Endothelial cell of umbilical vein (primary cell): ENCODE results near the gene MAPK8IP3. TPM values are rescaled to one million over a fixed set of nuclear protein-coding genes. Genes with fewer than 3 reads are reported as not detected.

Experiments used
- BruUV-seq: library from RNA; stranded (reverse); fragments of 400-500 nt; replicated peaks from 2 replicates; lab custom pipeline; 2021; lab: Mats Ljungman, UMichigan
- CTCF ChIA-PET: fragments of 300-600, 350-600 bp; sonication (Branson Sonifier 250); formaldehyde crosslinking; loops from one replicate; lab custom pipeline; 2021; ENCODE audit warnings: antibody characterized with exemption, inconsistent platforms; lab: Charles Lee
- POLR2A ChIA-PET: fragments of 300-600, 350-600 bp; sonication (Branson Sonifier 250); formaldehyde crosslinking; loops from one replicate; lab custom pipeline; 2021; ENCODE audit warnings: antibody characterized with exemption, inconsistent platforms; lab: Charles Lee
- DNase-seq: peaks from one replicate; pipeline ENCODE4 v3.0.0-alpha.2; 2011; ENCODE audit warnings: low read depth, low spot score
- FAIRE-seq: peaks from 2 replicates; lab custom pipeline; 2011; peaks lifted over from hg19 to GRCh38; lab: Jason Lieb, UNC
- H2AFZ ChIP-seq: 2 replicates; pipeline ENCODE4 v1.6.0; 2012; ENCODE audit warnings: low read depth, low read length, control low read depth, inconsistent platforms
- H3K27ac ChIP-seq: 2 replicates; pipeline ENCODE4 v1.5.1; 2011; ENCODE audit warnings: low read depth, mild to moderate bottlenecking, control low read depth, low read length, moderate library complexity; ENCODE audit not compliant: insufficient read depth
- H3K27me3 ChIP-seq, 2 experiments: 2 replicates each; pipeline versions ENCODE4 v1.6.0 to v1.6.1; 2011; ENCODE audit warnings: low read length in 2 of 2, mixed read lengths in 1 of 2; ENCODE audit not compliant: control insufficient read depth in 2 of 2, insufficient read depth in 2 of 2
- H3K36me3 ChIP-seq, 2 experiments: 2 replicates in 1 of 2; 3 replicates in 1 of 2; pipeline ENCODE4 v1.5.1; 2011; ENCODE audit warnings: low read length in 2 of 2, mild to moderate bottlenecking in 1 of 2, moderate library complexity in 1 of 2; ENCODE audit not compliant: control insufficient read depth in 2 of 2, insufficient read depth in 2 of 2; ENCODE audit errors: extremely low read depth in 1 of 2
- H3K4me1 ChIP-seq: 3 replicates; pipeline ENCODE4 v1.5.1; 2011; ENCODE audit warnings: mild to moderate bottlenecking, low read length; ENCODE audit not compliant: control insufficient read depth, insufficient read depth; ENCODE audit errors: extremely low read depth
- H3K4me2 ChIP-seq: 2 replicates; pipeline ENCODE4 v1.6.1; 2011; ENCODE audit warnings: low read length, control low read depth, mixed read lengths; ENCODE audit not compliant: insufficient read depth
- H3K4me3 ChIP-seq, 3 experiments: fragments of 200-600 bp in 1 of 3; sonication (generic), shearing (Covaris generic) in 1 of 3; replicated peaks in 1 of 3; 2 replicates each; pipeline ENCODE4 v1.5.1; 2011 to 2016; ENCODE audit warnings: control low read depth in 3 of 3, low read length in 3 of 3, mild to moderate bottlenecking in 2 of 3, inconsistent platforms in 1 of 3, low read depth in 1 of 3, moderate library complexity in 1 of 3; ENCODE audit not compliant: insufficient read depth in 1 of 3
- H3K79me2 ChIP-seq: 2 replicates; pipeline ENCODE4 v1.6.0; 2012; ENCODE audit warnings: low read length, inconsistent platforms; ENCODE audit not compliant: control insufficient read depth, insufficient read depth
- H3K9ac ChIP-seq: replicated peaks from 2 replicates; pipeline ENCODE3; 2011; ENCODE audit warnings: low read length, control low read depth; ENCODE audit not compliant: insufficient read depth; ENCODE audit errors: extremely low read depth
- H3K9me1 ChIP-seq: replicated peaks from 3 replicates; pipeline ENCODE4 v1.6.0; 2011; ENCODE audit warnings: mild to moderate bottlenecking, low read length; ENCODE audit not compliant: control insufficient read depth, insufficient read depth; ENCODE audit errors: extremely low read depth
- H3K9me3 ChIP-seq: replicated peaks from 2 replicates; pipeline ENCODE4 v1.5.1; 2012; ENCODE audit warnings: low read length, inconsistent platforms; ENCODE audit not compliant: control insufficient read depth, insufficient read depth
- H4K20me1 ChIP-seq: replicated peaks from 2 replicates; pipeline ENCODE3; 2011; ENCODE audit warnings: mild to moderate bottlenecking, low read length; ENCODE audit not compliant: control insufficient read depth, insufficient read depth; ENCODE audit errors: extremely low read depth
- CTCF ChIP-seq, 2 donors: IDR thresholded peaks; 1 replicate in 1 of 2; 2 replicates in 1 of 2; pipeline ENCODE4 v1.5.1; 2011; ENCODE audit warnings: low read length in 2 of 2, mild to moderate bottlenecking in 2 of 2, moderate library complexity in 2 of 2, control low read depth in 1 of 2, inconsistent platforms in 1 of 2, low read depth in 1 of 2; ENCODE audit not compliant: insufficient read depth in 1 of 2; ENCODE audit errors: extremely low read depth in 1 of 2
- MAX ChIP-seq: IDR thresholded peaks from 2 replicates; pipeline ENCODE4 v1.6.1; 2011; ENCODE audit not compliant: insufficient read depth, insufficient read length
- dilution Hi-C: fragments of 300-500 bp; cut with MboI; formaldehyde crosslinking; loops from one replicate; pipeline ENCODE4 v1.15.0; 2019; ENCODE audit warnings: low sequenced_read_pairs; ENCODE audit not compliant: extremely low pct_ligation_motif_present
- intact Hi-C: fragments of 100-400 bp; cut with micrococcal nuclease; formaldehyde crosslinking; loops from one replicate; pipeline ENCODE4 v1.10.0; 2022
- polyA plus RNA-seq, 4 experiments: library from polyadenylated mRNA; depleted of rRNA in 3 of 4; stranded (reverse) in 3 of 4; unstranded in 1 of 4; fragments of >200 nt; gene quantifications; 2 replicates each; pipeline versions ENCODE4 v1.2.1 to v1.2.3, GENCODE V29; 2011 to 2012; ENCODE audit warnings: missing spikeins in 1 of 4
- total RNA-seq: library from RNA; stranded (reverse); gene quantifications from 2 replicates; pipeline ENCODE4 v1.2.3, GENCODE V29; 2021

Gene MAPK8IP3
- total and polyA plus RNA-seq, 2 donors (not counting 3 experiments of a cell fraction or from before 2014, with no cell fraction given): 40.7 to 92.2 TPM

- BruUV-seq: no TSS peak
These were observed 16.1 kb upstream of the MAPK8IP3 start for GRCh38 chr16:1689853-1690252.

More at GRCh38 chr16:1689853-1690252, 16.1 kb upstream of the MAPK8IP3 start:
- intact Hi-C loops (no loop called here), dilution Hi-C loops (no loop called here)
- peaks cover 22 to 34% of the 10 kb centered on the region in 2 experiments for H3K36me3 ChIP-seq
- TF ChIP-seq CTCF (IDR thresholded peaks at IDR 0.05; ENCODE audit: extremely low read depth in 1 of 2, insufficient read depth in 1 of 2, low read depth in 1 of 2, low read length in 2 of 2) (no peak), MAX (no peak)
- H3K9me1 ChIP-seq: no peaks in the 10 kb centered on the region
- no peak overlapping the region for H3K4me3 ChIP-seq
- peaks cover 14% of the 10 kb centered on the region for H3K4me1 ChIP-seq
- H3K79me2 ChIP-seq: peaks cover 75% of the 10 kb centered on the region
- POLR2A ChIA-PET: no interaction called here
- H2AFZ ChIP-seq: no peak overlapping the region
- H4K20me1 ChIP-seq: peaks cover 4% of the 10 kb centered on the region
- no peak overlapping the region for H3K4me2 ChIP-seq
- H3K27me3 ChIP-seq: no peaks in the 10 kb centered on the region
- H3K9ac ChIP-seq: no peak overlapping the region
- CTCF ChIA-PET: no interaction called here
- DNase-seq (no peak), FAIRE-seq (no peak)
- H3K9me3 ChIP-seq: no peaks in the 10 kb centered on the region
- H3K27ac ChIP-seq: no peak overlapping the region
